K562 (cell line): ENCODE results near the gene TMEM14C. TPM values are rescaled to one million over a fixed set of nuclear protein-coding genes. Genes with fewer than 3 reads are reported as not detected.

Experiments
- CBFA2T2 ChIP-seq: fragments of 450-650 bp; conservative IDR thresholded peaks from 2 replicates; pipeline ENCODE4 v1.6.1; 2017; ENCODE audit warnings: mild to moderate bottlenecking
- EP300 ChIP-seq: IDR thresholded peaks from 2 replicates; pipeline ENCODE4 v1.6.1; 2012; ENCODE audit warnings: low read length, improper control_type of control experiment
- ETV6 ChIP-seq, 3 experiments: fragments of 150-350 bp in 1 of 3; sonication (generic) in 1 of 3; formaldehyde crosslinking in 1 of 3; IDR thresholded peaks; 2 replicates each; pipeline versions ENCODE4 v1.6.1 to v1.8.0; 2014 to 2022; ENCODE audit warnings: borderline replicate concordance in 2 of 3, low read depth in 2 of 3, antibody characterized with exemption in 1 of 3, low read length in 1 of 3, mild to moderate bottlenecking in 1 of 3, missing genetic modification reagents in 1 of 3
- GATA2 ChIP-seq: sonication (generic); formaldehyde crosslinking; IDR thresholded peaks from 2 replicates; pipeline ENCODE4 v1.4.0; 2020; ENCODE audit warnings: mild to moderate bottlenecking, missing genetic modification reagents
- GTF2A2 ChIP-seq: IDR thresholded peaks from 2 replicates; pipeline ENCODE4 v1.6.1; 2016; ENCODE audit warnings: mild to moderate bottlenecking, missing genetic modification characterization, missing compliant biosample characterization
- HDAC8 ChIP-seq: fragments of 450-650 bp; IDR thresholded peaks from 2 replicates; pipeline ENCODE4 v1.6.1; 2016; ENCODE audit warnings: mild to moderate bottlenecking, missing genetic modification characterization, moderate library complexity, missing compliant biosample characterization
- HIVEP1 ChIP-seq: fragments of 250-450 bp; sonication (Bioruptor Pico); IDR thresholded peaks from 2 replicates; pipeline ENCODE4 v1.4.0; 2020; ENCODE audit warnings: mild to moderate bottlenecking
- HNRNPH1 ChIP-seq: fragments of 200-400 bp; formaldehyde crosslinking; optimal IDR thresholded peaks from 2 replicates; pipeline ENCODE3; 2017; ENCODE audit warnings: low read depth, mild to moderate bottlenecking, low read length, moderate library complexity
- MEIS2 ChIP-seq: fragments of 450-650 bp; IDR thresholded peaks from 2 replicates; pipeline ENCODE4 v1.6.1; 2014; ENCODE audit warnings: mild to moderate bottlenecking; ENCODE audit not compliant: partially characterized antibody
- MYNN ChIP-seq, 2 experiments: sonication (generic); formaldehyde crosslinking in 1 of 2; IDR thresholded peaks; 2 replicates each; pipeline versions ENCODE4 v1.5.0 to v1.6.1; 2016 to 2020; ENCODE audit warnings: antibody characterized with exemption in 1 of 2, missing genetic modification reagents in 1 of 2
- NFIC ChIP-seq: fragments of 450-650 bp; IDR thresholded peaks from 2 replicates; pipeline ENCODE4 v1.6.1; 2017; ENCODE audit warnings: mild to moderate bottlenecking, inconsistent platforms
- NFYB ChIP-seq: IDR thresholded peaks from 2 replicates; pipeline ENCODE4 v1.6.1; 2011; ENCODE audit warnings: mild to moderate bottlenecking, moderate library complexity; ENCODE audit not compliant: insufficient read length; ENCODE audit errors: extremely low read depth
- SUPT5H ChIP-seq: fragments of 450-650 bp; IDR thresholded peaks from 2 replicates; pipeline ENCODE4 v1.6.1; 2016
- TRIM28 ChIP-seq: fragments of 450-650 bp; IDR thresholded peaks from 2 replicates; pipeline ENCODE4 v1.6.1; 2017
- ZNF668 ChIP-seq: fragments of 250-450 bp; sonication (Bioruptor Pico); IDR thresholded peaks from 2 replicates; pipeline ENCODE4 v1.8.0; 2022; ENCODE audit warnings: mild to moderate bottlenecking, inconsistent platforms
- polyA plus RNA-seq, 8 experiments: library from polyadenylated mRNA; depleted of rRNA in 4 of 8; stranded (reverse) in 5 of 8; unstranded in 3 of 8; fragments of >200 nt; fragmentation: Nextera tagmentation in 2 of 8; fragmentation: Illumina TruSeq in 1 of 8; extraction: Ambion mirVana in 2 of 8; extraction: Trizol in 1 of 8; gene quantifications; 2 replicates each; pipeline versions ENCODE4 v1.2.1 to v1.2.3, GENCODE V29; 2011 to 2014; ENCODE audit warnings: inconsistent platforms in 1 of 8, missing spikeins in 1 of 8
- total RNA-seq, 7 experiments: library from RNA; depleted of rRNA in 6 of 7; stranded (reverse); fragments of >200 nt in 6 of 7; fragmentation: Illumina TruSeq in 2 of 7; extraction: Trizol in 2 of 7; gene quantifications; 2 replicates each; pipeline versions ENCODE4 v1.2.1 to v1.2.3, GENCODE V29; 2011 to 2021; ENCODE audit warnings: low replicate concordance in 1 of 7
- TF ChIP-seq, protein P1 (sequence below): fragments of 250-450 bp; sonication (Bioruptor Pico); IDR thresholded peaks from 2 replicates; pipeline ENCODE4 v1.8.0; 2021; ENCODE audit warnings: moderate library complexity, mild to moderate bottlenecking, inconsistent platforms
- TF ChIP-seq, protein P2 (sequence below): fragments of 450-650 bp; formaldehyde crosslinking; IDR thresholded peaks from 2 replicates; pipeline ENCODE4 v1.4.0; 2020; ENCODE audit warnings: mild to moderate bottlenecking
- TF ChIP-seq, protein P3 (sequence below): fragments of 450-650 bp; IDR thresholded peaks from 2 replicates; pipeline ENCODE4 v1.6.1; 2018; ENCODE audit warnings: mild to moderate bottlenecking, low read depth; ENCODE audit not compliant: partially characterized antibody
- TF ChIP-seq, protein P4 (sequence below): fragments of 450-650 bp; formaldehyde crosslinking; IDR thresholded peaks from 2 replicates; pipeline ENCODE4 v1.4.0; 2022; ENCODE audit warnings: missing genetic modification characterization
- TF ChIP-seq, protein P5 (sequence below): IDR thresholded peaks from 2 replicates; pipeline ENCODE4 v1.6.1; 2012; ENCODE audit warnings: low read depth, low read length, improper control_type of control experiment, borderline replicate concordance
- TF ChIP-seq, protein P6 (sequence below): fragments of 450-650 bp; formaldehyde crosslinking; IDR thresholded peaks from 2 replicates; pipeline ENCODE4 v1.4.0; 2020; ENCODE audit warnings: mild to moderate bottlenecking, mixed read lengths

The TMEM14C gene
- total and polyA plus RNA-seq, 9 of the 15 experiments (the other 6 are each of a cell fraction or from before 2014, with no cell fraction given): 151 to 496 (median 263) TPM

DNA sequence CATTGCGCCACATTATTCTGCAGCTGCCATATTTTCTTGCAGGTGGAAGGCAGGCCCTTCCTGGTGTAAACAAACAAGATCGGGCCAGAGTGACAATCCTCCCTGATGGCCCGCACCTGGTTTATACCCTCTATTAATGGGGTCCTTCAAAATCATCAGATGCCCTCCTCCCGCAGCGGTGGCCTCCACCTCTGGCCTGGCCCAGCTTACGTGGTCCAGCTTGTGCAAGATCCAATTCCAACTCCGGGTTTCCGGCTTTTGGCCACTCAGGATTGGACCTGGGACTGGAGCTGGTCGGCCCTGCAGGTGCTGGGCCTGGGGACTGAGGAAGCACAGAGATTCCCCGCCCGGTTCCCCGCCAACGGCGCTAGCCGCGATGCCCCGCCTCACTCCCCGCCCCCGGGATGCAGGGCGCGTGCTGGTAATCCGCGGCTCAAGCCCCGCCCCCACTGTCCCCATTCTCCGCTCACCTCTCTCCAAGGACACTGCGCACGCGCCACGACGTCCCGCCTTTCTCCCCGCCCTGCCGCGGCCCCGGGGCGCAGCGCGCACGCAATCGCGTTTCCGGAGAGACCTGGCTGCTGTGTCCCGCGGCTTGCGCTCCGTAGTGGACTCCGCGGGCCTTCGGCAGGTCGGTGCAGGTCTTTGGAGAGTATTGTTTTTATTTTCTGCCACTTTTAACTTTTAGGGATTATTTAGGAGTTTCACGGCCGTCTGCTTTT, 24.5 kb downstream of the TMEM14C start, which contains the start of gene TMEM14B (continued):
- TF ChIP-seq HDAC8 (tag) (no peak), MYNN (IDR thresholded peaks at IDR 0.05) (no peak), MYNN (CRISPR knock-in tag; IDR thresholded peaks at IDR 0.05) (no peak), HNRNPH1 (no peak), NFIC (peak; percentile 98), NFYB (no peak), MEIS2 (peak; percentile 87), ZNF668 (CRISPR knock-in tag) (no peak), TRIM28 (no peak), HIVEP1 (CRISPR knock-in tag) (0 out of 2 replicates have a peak, but pooled peaks have one; percentile 22), GATA2 (CRISPR knock-in tag) (no peak), EP300 (peak; percentile 33), GTF2A2 (tag) (no peak), CBFA2T2 (no peak), ETV6 (IDR thresholded peaks at IDR 0.05; ENCODE audit: borderline replicate concordance in 1 of 2, low read depth in 2 of 2, low read length in 1 of 2) (no peak), ETV6 (CRISPR knock-in tag; IDR thresholded peaks at IDR 0.05; ENCODE audit: borderline replicate concordance) (no peak), SUPT5H (peak; percentile 92)
- TF ChIP-seq, protein P1, sequence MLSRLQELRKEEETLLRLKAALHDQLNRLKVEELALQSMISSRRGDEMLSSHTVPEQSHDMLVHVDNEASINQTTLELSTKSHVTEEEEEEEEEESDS: no peak
- TF ChIP-seq, protein P2, sequence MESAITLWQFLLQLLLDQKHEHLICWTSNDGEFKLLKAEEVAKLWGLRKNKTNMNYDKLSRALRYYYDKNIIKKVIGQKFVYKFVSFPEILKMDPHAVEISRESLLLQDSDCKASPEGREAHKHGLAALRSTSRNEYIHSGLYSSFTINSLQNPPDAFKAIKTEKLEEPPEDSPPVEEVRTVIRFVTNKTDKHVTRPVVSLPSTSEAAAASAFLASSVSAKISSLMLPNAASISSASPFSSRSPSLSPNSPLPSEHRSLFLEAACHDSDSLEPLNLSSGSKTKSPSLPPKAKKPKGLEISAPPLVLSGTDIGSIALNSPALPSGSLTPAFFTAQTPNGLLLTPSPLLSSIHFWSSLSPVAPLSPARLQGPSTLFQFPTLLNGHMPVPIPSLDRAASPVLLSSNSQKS (CRISPR knock-in tag): no peak
- TF ChIP-seq, protein P3, sequence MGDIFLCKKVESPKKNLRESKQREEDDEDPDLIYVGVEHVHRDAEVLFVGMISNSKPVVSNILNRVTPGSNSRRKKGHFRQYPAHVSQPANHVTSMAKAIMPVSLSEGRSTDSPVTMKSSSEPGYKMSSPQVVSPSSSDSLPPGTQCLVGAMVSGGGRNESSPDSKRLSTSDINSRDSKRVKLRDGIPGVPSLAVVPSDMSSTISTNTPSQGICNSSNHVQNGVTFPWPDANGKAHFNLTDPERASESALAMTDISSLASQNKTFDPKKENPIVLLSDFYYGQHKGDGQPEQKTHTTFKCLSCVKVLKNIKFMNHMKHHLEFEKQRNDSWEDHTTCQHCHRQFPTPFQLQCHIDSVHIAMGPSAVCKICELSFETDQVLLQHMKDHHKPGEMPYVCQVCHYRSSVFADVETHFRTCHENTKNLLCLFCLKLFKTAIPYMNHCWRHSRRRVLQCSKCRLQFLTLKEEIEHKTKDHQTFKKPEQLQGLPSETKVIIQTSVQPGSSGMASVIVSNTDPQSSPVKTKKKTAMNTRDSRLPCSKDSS: no peak
- TF ChIP-seq, protein P4, sequence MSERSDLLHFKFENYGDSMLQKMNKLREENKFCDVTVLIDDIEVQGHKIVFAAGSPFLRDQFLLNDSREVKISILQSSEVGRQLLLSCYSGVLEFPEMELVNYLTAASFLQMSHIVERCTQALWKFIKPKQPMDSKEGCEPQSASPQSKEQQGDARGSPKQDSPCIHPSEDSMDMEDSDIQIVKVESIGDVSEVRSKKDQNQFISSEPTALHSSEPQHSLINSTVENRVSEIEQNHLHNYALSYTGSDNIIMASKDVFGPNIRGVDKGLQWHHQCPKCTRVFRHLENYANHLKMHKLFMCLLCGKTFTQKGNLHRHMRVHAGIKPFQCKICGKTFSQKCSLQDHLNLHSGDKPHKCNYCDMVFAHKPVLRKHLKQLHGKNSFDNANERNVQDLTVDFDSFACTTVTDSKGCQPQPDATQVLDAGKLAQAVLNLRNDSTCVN (CRISPR knock-in tag): 0 out of 2 replicates have a peak, but pooled peaks have one; percentile 22
- TF ChIP-seq, protein P5, sequence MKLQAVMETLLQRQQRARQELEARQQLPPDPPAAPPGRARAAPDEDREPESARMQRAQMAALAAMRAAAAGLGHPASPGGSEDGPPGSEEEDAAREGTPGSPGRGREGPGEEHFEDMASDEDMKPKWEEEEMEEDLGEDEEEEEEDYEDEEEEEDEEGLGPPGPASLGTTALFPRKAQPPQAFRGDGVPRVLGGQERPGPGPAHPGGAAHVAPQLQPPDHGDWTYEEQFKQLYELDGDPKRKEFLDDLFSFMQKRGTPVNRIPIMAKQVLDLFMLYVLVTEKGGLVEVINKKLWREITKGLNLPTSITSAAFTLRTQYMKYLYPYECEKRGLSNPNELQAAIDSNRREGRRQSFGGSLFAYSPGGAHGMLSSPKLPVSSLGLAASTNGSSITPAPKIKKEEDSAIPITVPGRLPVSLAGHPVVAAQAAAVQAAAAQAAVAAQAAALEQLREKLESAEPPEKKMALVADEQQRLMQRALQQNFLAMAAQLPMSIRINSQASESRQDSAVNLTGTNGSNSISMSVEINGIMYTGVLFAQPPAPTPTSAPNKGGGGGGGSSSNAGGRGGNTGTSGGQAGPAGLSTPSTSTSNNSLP: peak; percentile 18; the same call in 1 of the 2 replicates
- TF ChIP-seq, protein P6, sequence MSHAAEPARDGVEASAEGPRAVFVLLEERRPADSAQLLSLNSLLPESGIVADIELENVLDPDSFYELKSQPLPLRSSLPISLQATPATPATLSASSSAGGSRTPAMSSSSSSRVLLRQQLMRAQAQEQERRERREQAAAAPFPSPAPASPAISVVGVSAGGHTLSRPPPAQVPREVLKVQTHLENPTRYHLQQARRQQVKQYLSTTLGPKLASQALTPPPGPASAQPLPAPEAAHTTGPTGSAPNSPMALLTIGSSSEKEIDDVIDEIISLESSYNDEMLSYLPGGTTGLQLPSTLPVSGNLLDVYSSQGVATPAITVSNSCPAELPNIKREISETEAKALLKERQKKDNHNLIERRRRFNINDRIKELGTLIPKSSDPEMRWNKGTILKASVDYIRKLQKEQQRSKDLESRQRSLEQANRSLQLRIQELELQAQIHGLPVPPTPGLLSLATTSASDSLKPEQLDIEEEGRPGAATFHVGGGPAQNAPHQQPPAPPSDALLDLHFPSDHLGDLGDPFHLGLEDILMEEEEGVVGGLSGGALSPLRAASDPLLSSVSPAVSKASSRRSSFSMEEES: 0 out of 2 replicates have a peak, but pooled peaks have one; percentile 1
